GM21423 (cell line): Measurements from ENCODE around the gene DNM2.
"Not testable (repeated sequence)": the region's sequence is repeated elsewhere in the genome, so short reads cannot be mapped to it uniquely, and the experiment has no call there.

Experiments
- ATAC-seq: cut with Tn5 transposase; IDR thresholded peaks from one replicate; pipeline ENCODE4 v1.9.1; 2021; ENCODE audit warnings: mild to moderate bottlenecking, moderate library complexity; ENCODE audit not compliant: unreplicated experiment

The DNM2 gene

GRCh38 chr19:10856899-10857298 lies 139.0 kb downstream of the DNM2 start:
- ATAC-seq, result not testable (repeated sequence)

GRCh38 chr19:10858204-10858828 lies 140.4 kb downstream of the DNM2 start:
- ATAC-seq, result no peak

- no peak for ATAC-seq
These were observed 143.3 kb downstream of the DNM2 start for GRCh38 chr19:10861103-10861651.

GRCh38 chr19:10862561-10863106 lies 144.8 kb downstream of the DNM2 start:
- no peak for ATAC-seq

GRCh38 chr19:10863107-10863717 lies 145.3 kb downstream of the DNM2 start:
- ATAC-seq, result no peak

GRCh38 chr19:10864538-10864899 lies 146.6 kb downstream of the DNM2 start:
- ATAC-seq, result no peak

GRCh38 chr19:10866495-10866894 lies 148.6 kb downstream of the DNM2 start:
- ATAC-seq, result no peak

GRCh38 chr19:10868872-10869547 lies 151.1 kb downstream of the DNM2 start:
- no peak for ATAC-seq

GRCh38 chr19:10869872-10870311 lies 152.0 kb downstream of the DNM2 start:
- ATAC-seq, result not testable (repeated sequence)

- ATAC-seq, result no peak
These were observed 152.6 kb downstream of the DNM2 start for GRCh38 chr19:10870501-10870954.

GRCh38 chr19:10870955-10871603 lies 153.2 kb downstream of the DNM2 start, which contains the start of gene CARM1:
Gene CARM1 (plus strand): TSS chr19:10871553. CDS start chr19:10871703, 150 bp downstream.
- ATAC-seq, result peak; percentile 72

- ATAC-seq, result peak; percentile 2
These were observed 154.0 kb downstream of the DNM2 start for GRCh38 chr19:10871711-10872545.

- ATAC-seq, result no peak
These were observed 154.7 kb downstream of the DNM2 start for GRCh38 chr19:10872546-10873107.

GRCh38 chr19:10874024-10874423 lies 156.1 kb downstream of the DNM2 start:
- no peak for ATAC-seq

- peak; percentile 48 for ATAC-seq
These were observed 158.8 kb downstream of the DNM2 start for GRCh38 chr19:10876459-10877240.

GRCh38 chr19:10877608-10878007 lies 159.7 kb downstream of the DNM2 start:
- ATAC-seq, result not testable (repeated sequence)

GRCh38 chr19:10878253-10878652 lies 160.4 kb downstream of the DNM2 start:
- ATAC-seq, result no peak
